Nasal cavity respiratory epithelium epithelial cell of viscerocranial mucosa (primary cell): ENCODE measurements around the gene COL2A1. TPM values are rescaled to one million over a fixed set of nuclear protein-coding genes. Genes with fewer than 3 reads are reported as not detected.

Experiments
- total RNA-seq: library from RNA; depleted of rRNA; stranded (reverse); fragments of >200 nt; gene quantifications from 2 replicates; pipeline ENCODE4 v1.2.3, GENCODE V29; 2014

Gene COL2A1
- total RNA-seq, result 0.07 TPM in 1 of 2 replicates, not detected in the other

GRCh38 chr12:48004053-48004941 is at the start of gene COL2A1:
Gene COL2A1 (minus strand): TSS chr12:48004476. CDS start chr12:48004321, 155 bp downstream.

GRCh38 chr12:47963340-47964040 is 40.8 kb downstream of the COL2A1 start, which contains the start of gene TMEM106C:
Gene TMEM106C (plus strand): TSS chr12:47963596. CDS start chr12:47964237, 641 bp downstream.

Other genes starting within 250 kb of the COL2A1 start
- 2.0 and 5.1 TPM in 2 replicates for gene RAPGEF3, start 245.6 kb downstream of the COL2A1 start, total RNA-seq
- 13.2 and 17.4 TPM in 2 replicates for gene SLC48A1, start 231.2 kb downstream of the COL2A1 start, total RNA-seq
- 8.2 and 31.4 TPM in 2 replicates for gene HDAC7, start 184.6 kb downstream of the COL2A1 start, total RNA-seq
- 6.8 and 12.4 TPM in 2 replicates for gene VDR, start 99.5 kb downstream of the COL2A1 start, total RNA-seq
- 45.1 and 83.4 TPM in 2 replicates for gene TMEM106C, start 40.9 kb downstream of the COL2A1 start, total RNA-seq
- 13.7 and 15.4 TPM in 2 replicates for gene SENP1, start 101.6 kb upstream of the COL2A1 start, total RNA-seq
- gene PFKM, start 114.9 kb upstream of the COL2A1 start, total RNA-seq, result 32.8 and 57.4 TPM in 2 replicates
- gene ASB8, start 153.0 kb upstream of the COL2A1 start, total RNA-seq, result 10.3 and 12.2 TPM in 2 replicates
- not detected in 2 replicates for gene CCDC184, start 179.2 kb upstream of the COL2A1 start, total RNA-seq
- gene OR10AD1, start 198.8 kb upstream of the COL2A1 start, total RNA-seq, result not detected in 2 replicates